Loucy (cell line): ENCODE results near the gene PGD.

ENCODE experiments used
- H2AFZ ChIP-seq: fragments of 200-600 bp; sonication (generic); 2 replicates; pipeline ENCODE4 v1.6.0; 2016; ENCODE audit warnings: antibody characterized with exemption, mild to moderate bottlenecking, low read length, moderate library complexity
- H3F3A ChIP-seq: fragments of 200-600 bp; 2 replicates; pipeline ENCODE4 v1.6.0; 2016; ENCODE audit warnings: antibody characterized with exemption, low read depth, mild to moderate bottlenecking
- H3K27me3 ChIP-seq: fragments of 200-600 bp; sonication (generic); 2 replicates; pipeline ENCODE4 v1.6.1; 2014; ENCODE audit warnings: low read length, mild to moderate bottlenecking; ENCODE audit not compliant: insufficient read depth, poor library complexity, severe bottlenecking
- H3K36me3 ChIP-seq: fragments of 200-600 bp; sonication (generic); 2 replicates; pipeline ENCODE4 v1.6.1; 2016; ENCODE audit warnings: low read length; ENCODE audit not compliant: insufficient read depth
- H3K4me1 ChIP-seq: fragments of 200-600 bp; sonication (generic); 2 replicates; pipeline ENCODE4 v1.5.1; 2014; ENCODE audit warnings: low read length, mild to moderate bottlenecking; ENCODE audit not compliant: insufficient read depth, poor library complexity, severe bottlenecking
- H3K4me2 ChIP-seq: fragments of 200-600 bp; sonication (generic); 2 replicates; pipeline ENCODE4 v1.6.0; 2014; ENCODE audit warnings: antibody characterized with exemption, low read length, low read depth, mild to moderate bottlenecking; ENCODE audit not compliant: poor library complexity, severe bottlenecking
- H3K4me3 ChIP-seq: fragments of 200-600 bp; sonication (generic); 2 replicates; pipeline ENCODE4 v1.5.1; 2014; ENCODE audit warnings: low read length, mild to moderate bottlenecking, mixed read lengths; ENCODE audit not compliant: poor library complexity, severe bottlenecking
- H3K79me2 ChIP-seq: fragments of 200-600 bp; sonication (generic); 2 replicates; pipeline ENCODE4 v1.6.1; 2014; ENCODE audit warnings: low read length; ENCODE audit not compliant: insufficient read depth
- H3K9ac ChIP-seq: fragments of 200-600 bp; sonication (generic); 2 replicates; pipeline ENCODE4 v1.6.0; 2014; ENCODE audit warnings: mild to moderate bottlenecking, low read depth, low read length, moderate library complexity; ENCODE audit not compliant: poor library complexity, severe bottlenecking
- H3K9me2 ChIP-seq: fragments of 200-600 bp; sonication (generic); replicated peaks from 2 replicates; pipeline ENCODE4 v1.6.1; 2016; ENCODE audit warnings: low read depth, low read length, mixed read lengths
- H3K9me3 ChIP-seq: fragments of 200-600 bp; sonication (generic); 2 replicates; pipeline ENCODE4 v1.6.1; 2014; ENCODE audit warnings: mild to moderate bottlenecking, antibody characterized with exemption, low read length, low read depth; ENCODE audit not compliant: insufficient read depth
- H4K20me1 ChIP-seq: fragments of 200-600 bp; sonication (generic); 2 replicates; pipeline ENCODE4 v1.6.0; 2014; ENCODE audit warnings: antibody characterized with exemption, low read length, mild to moderate bottlenecking; ENCODE audit not compliant: insufficient read depth, poor library complexity, severe bottlenecking
- CTCF ChIP-seq: fragments of 200-600 bp; sonication (generic); conservative IDR thresholded peaks from 2 replicates; pipeline ENCODE4 v1.5.1; 2014; ENCODE audit warnings: mild to moderate bottlenecking, antibody characterized with exemption, low read length
- EZH2phosphoT487 ChIP-seq: fragments of 200-600 bp; IDR thresholded peaks from 2 replicates; pipeline ENCODE4 v1.6.1; 2018; ENCODE audit warnings: antibody characterized with exemption, mild to moderate bottlenecking, moderate library complexity, borderline replicate concordance

Gene PGD

GRCh38 chr1:10446790-10447422, 48.0 kb downstream of the PGD start:
- Histone ChIP-seq H3K9me2 (no peaks in the 10 kb centered on the region), H3K9ac (no peak overlapping the region), H3K4me1 (no peaks in the 10 kb centered on the region), H3K36me3 (no peaks in the 10 kb centered on the region), H3K9me3 (no peaks in the 10 kb centered on the region), H2AFZ (no peak overlapping the region), H3K4me2 (no peak overlapping the region), H3K27me3 (no peaks in the 10 kb centered on the region), H3K79me2 (no peaks in the 10 kb centered on the region), H3K4me3 (no peak overlapping the region), H3F3A (no peaks in the 10 kb centered on the region), H4K20me1 (no peaks in the 10 kb centered on the region)
- TF ChIP-seq CTCF (no peak), EZH2phosphoT487 (no peak)

- no peaks in the 10 kb centered on the region for H3K79me2 ChIP-seq
- H3K4me2 ChIP-seq, result no peak within 1 kb of the TSS
- H3K27me3 ChIP-seq, result no peaks in the 10 kb centered on the region
- no peak within 1 kb of the TSS for H2AFZ ChIP-seq
- H3K9ac ChIP-seq, result no peak within 1 kb of the TSS
- H3K9me3 ChIP-seq, result no peaks in the 10 kb centered on the region
- no peaks in the 10 kb centered on the region for H3K4me1 ChIP-seq
- TF ChIP-seq CTCF (no peak), EZH2phosphoT487 (no peak)
- H3K4me3 ChIP-seq, result no peak within 1 kb of the TSS
- H3K36me3 ChIP-seq, result no peaks in the 10 kb centered on the region
- H4K20me1 ChIP-seq, result no peaks in the 10 kb centered on the region
- H3K9me2 ChIP-seq, result no peaks in the 10 kb centered on the region
- no peaks in the 10 kb centered on the region for H3F3A ChIP-seq
These were observed 50.9 kb downstream of the PGD start, which contains the start of gene CORT for GRCh38 chr1:10449751-10450150. Gene CORT (plus strand): TSS chr1:10450031. CDS start chr1:10450224, 193 bp downstream.

GRCh38 chr1:10450156-10450814, 51.4 kb downstream of the PGD start:
- no peaks in the 10 kb centered on the region for H3K9me3 ChIP-seq
- H4K20me1 ChIP-seq, result no peaks in the 10 kb centered on the region
- no peaks in the 10 kb centered on the region for H3F3A ChIP-seq
- H3K4me1 ChIP-seq, result no peaks in the 10 kb centered on the region
- no peaks in the 10 kb centered on the region for H3K36me3 ChIP-seq
- H3K27me3 ChIP-seq, result no peaks in the 10 kb centered on the region
- H3K9me2 ChIP-seq, result no peaks in the 10 kb centered on the region
- no peak overlapping the region for H3K4me2 ChIP-seq
- H3K79me2 ChIP-seq, result no peaks in the 10 kb centered on the region
- no peak for TF ChIP-seq EZH2phosphoT487
- no peak for TF ChIP-seq CTCF
- no peak overlapping the region for H3K9ac ChIP-seq
- no peak overlapping the region for H3K4me3 ChIP-seq
- no peak overlapping the region for H2AFZ ChIP-seq
